Lower leg skin (tissue), 4 donors: ENCODE data around the gene MYRF. TPM values are rescaled to one million over a fixed set of nuclear protein-coding genes. Genes with fewer than 3 reads are reported as not detected.

Source experiments
- DNase-seq, 2 donors: peaks; one replicate each; pipeline ENCODE4 v3.0.0-alpha.2; 2019; ENCODE audit warnings: low spot score in 2 of 2
- H3K4me3 ChIP-seq: fragments of 200-600 bp; sonication (generic); 2 replicates; pipeline ENCODE4 v1.5.1; 2017; ENCODE audit warnings: mild to moderate bottlenecking, low read depth; ENCODE audit not compliant: poor library complexity, severe bottlenecking
- POLR2A ChIP-seq, 2 donors: fragments of 450-650 bp; IDR thresholded peaks; one replicate each; pipeline ENCODE4 v1.6.1; 2016 to 2017; ENCODE audit warnings: antibody characterized with exemption in 2 of 2, mild to moderate bottlenecking in 1 of 2, moderate library complexity in 1 of 2
- WGBS, 2 donors: methylation state at CpG; one replicate each; pipeline ENCODE4 v1.1.5; 2018; 5-methylcytosine and 5-hydroxymethylcytosine counted together
- intact Hi-C: fragments of 100-400 bp; cut with DNase I; formaldehyde crosslinking; loops from one replicate; pipeline ENCODE4 v1.15.0; 2023; ENCODE audit warnings: low total_unique reads
- total RNA-seq, 4 donors: library from RNA; depleted of rRNA; stranded (reverse); fragments of >200 nt; gene quantifications; one replicate each; pipeline ENCODE4 v1.1.0, GENCODE V29; 2016
- TF ChIP-seq, protein P1 (sequence below), 3 donors: fragments of 450-650 bp; IDR thresholded peaks; one replicate each; pipeline ENCODE4 v1.5.1; 2016; ENCODE audit warnings: antibody characterized with exemption in 3 of 3, mild to moderate bottlenecking in 3 of 3, moderate library complexity in 2 of 3

MYRF gene
- total RNA-seq, 4 donors from 2014 or later: 0.23 to 2.6 (median 1.4) TPM; not detected in 1

DNA sequence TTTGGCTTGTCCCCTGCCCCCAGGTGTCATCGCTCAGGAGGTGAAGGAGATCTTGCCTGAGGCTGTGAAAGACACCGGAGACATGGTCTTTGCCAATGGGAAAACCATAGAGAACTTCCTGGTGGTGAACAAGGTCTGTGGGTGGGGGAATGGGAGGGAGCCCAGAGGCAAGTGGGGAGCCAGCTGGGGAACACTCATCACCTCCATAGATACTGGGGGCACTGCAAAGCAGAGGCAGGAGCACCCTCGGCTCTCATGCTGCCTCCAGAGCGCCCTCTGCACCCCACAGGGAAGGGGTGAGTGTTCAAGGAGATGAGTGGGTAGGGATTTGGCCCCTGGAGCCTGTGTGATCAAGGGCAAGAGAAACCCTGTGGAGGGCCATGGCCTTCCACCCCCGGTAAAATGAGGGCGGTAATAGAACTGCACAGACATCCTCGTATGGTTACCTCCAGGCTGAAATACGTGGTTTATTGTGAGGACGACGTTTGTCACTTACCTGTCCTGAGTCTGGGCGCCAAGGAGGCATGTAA is 26.0 kb downstream of the MYRF start:
- intact Hi-C loops: no loop called here
- WGBS, 2 donors: 78 to 89% methylated on average over 9 to 11 of the region's 11 CpGs
- no peak overlapping the region for H3K4me3 ChIP-seq
- no peak for TF ChIP-seq POLR2A (IDR thresholded peaks at IDR 0.05)
- TF ChIP-seq, protein P1, sequence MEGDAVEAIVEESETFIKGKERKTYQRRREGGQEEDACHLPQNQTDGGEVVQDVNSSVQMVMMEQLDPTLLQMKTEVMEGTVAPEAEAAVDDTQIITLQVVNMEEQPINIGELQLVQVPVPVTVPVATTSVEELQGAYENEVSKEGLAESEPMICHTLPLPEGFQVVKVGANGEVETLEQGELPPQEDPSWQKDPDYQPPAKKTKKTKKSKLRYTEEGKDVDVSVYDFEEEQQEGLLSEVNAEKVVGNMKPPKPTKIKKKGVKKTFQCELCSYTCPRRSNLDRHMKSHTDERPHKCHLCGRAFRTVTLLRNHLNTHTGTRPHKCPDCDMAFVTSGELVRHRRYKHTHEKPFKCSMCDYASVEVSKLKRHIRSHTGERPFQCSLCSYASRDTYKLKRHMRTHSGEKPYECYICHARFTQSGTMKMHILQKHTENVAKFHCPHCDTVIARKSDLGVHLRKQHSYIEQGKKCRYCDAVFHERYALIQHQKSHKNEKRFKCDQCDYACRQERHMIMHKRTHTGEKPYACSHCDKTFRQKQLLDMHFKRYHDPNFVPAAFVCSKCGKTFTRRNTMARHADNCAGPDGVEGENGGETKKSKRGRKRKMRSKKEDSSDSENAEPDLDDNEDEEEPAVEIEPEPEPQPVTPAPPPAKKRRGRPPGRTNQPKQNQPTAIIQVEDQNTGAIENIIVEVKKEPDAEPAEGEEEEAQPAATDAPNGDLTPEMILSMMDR (IDR thresholded peaks at IDR 0.05): no peak
- DNase-seq: no peak

DNA sequence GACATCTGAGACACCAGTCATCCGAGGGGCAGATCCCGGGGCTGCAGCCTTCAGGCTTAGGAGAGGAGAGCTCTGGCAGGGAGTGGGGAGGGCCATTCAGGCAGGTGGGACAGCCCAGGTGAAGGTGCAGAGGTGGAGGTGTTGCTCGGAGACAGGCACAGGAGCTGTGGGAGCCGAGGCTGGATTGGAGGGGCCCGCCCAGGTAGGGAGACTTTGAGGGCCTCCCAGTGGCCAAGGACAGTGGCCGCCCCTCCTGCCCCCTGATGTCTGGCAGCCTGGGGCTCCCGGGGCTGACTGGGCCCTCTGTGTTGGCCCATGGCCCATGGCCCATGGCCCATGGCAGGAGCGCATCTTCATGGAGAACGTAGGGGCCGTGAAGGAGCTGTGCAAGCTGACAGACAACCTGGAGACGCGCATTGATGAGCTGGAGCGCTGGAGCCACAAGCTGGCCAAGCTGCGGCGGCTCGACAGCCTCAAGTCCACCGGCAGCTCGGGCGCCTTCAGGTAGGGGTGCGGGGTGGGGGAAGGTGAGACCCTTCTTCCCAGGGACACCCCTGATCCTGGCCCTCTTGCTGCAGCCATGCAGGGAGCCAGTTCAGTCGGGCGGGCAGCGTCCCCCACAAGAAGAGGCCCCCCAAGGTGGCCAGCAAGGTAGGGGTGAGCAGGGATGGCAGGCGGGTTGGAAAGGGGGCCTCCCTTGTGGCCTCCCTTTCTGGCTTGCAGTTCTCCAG is 26.6 kb downstream of the MYRF start:
- intact Hi-C loops: no loop called here
- no peak for DNase-seq
- 88 to 89% methylated on average over 23 of the region's 24 CpGs for WGBS, 2 donors
- TF ChIP-seq POLR2A (IDR thresholded peaks at IDR 0.05): no peak
- TF ChIP-seq, protein P1 (IDR thresholded peaks at IDR 0.05): no peak
- no peak overlapping the region for H3K4me3 ChIP-seq

DNA sequence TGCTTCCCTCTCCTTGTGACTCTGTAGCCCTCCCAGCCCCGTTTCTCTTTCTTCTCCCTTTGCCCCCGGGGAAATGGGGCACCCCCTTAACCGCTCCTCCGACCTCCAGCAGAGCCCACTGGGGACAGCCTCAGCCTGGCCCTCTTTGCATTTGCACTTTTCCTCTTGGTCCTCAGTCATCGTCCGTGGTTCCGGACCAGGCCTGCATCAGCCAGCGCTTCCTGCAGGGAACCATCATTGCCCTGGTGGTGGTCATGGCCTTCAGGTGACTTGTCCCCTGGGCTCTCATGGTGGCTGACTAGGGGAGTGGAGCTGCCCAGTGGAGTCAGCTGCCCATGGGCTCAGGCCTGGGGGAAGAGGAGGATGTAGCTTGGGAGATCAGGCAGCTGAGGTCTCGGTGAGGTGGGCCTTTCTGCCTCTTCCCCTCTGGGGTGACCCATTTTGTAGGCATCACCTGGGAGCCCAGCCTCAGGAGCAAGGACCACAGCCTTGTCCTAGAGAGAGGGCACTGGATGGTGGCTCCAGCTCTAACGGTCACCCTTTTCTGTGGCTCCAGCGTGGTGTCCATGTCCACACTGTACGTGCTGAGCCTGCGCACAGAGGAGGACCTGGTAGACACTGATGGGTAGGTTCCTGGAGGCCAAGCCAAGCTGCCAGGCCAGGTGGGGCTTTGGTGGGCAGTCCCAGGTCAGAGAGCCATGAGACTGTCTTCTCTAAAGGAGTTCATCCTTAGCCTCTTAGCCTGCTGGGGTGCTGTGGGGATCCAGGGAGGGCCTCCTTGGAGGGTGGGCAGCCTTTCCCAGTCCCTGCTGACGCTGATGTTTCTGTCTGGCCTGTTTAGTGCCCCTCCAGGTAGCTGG is 27.5 kb downstream of the MYRF start:
- no peak for DNase-seq
- 82 to 87% methylated on average over 11 to 13 of the region's 14 CpGs for WGBS, 2 donors
- TF ChIP-seq, protein P1 (IDR thresholded peaks at IDR 0.05): no peak
- no peak for TF ChIP-seq POLR2A (IDR thresholded peaks at IDR 0.05)
- H3K4me3 ChIP-seq: no peak overlapping the region
- intact Hi-C loops: no loop called here

DNA sequence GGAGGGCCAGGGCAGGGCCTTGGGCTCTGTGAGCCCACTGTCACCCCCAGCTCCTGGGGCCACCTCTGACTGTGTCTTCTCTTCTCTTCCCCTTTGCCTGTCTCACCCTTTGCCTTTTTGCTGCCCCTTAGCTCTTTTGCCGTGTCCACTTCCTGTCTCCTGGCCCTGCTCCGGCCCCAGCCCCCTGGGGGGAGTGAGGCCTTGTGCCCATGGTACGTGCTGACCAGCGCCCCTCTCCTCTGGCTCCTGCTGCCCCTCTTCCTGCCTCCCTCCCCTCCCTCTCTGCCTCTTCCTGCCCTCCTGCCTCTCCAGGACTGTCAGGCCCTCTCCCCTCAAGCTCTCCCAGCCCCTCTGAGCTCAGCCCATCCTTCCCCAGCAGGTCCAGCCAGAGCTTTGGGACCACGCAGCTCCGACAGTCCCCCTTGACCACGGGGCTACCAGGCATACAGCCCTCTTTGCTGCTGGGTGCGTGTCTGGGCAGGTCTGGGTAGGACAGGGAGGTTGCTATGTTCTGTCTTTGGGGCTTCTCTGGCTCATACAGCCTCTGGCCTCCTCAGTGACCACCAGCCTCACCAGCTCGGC is 28.2 kb downstream of the MYRF start:
- 75% methylated on average over 9 of the region's 9 CpGs for WGBS, 2 donors
- no peak for DNase-seq
- TF ChIP-seq, protein P1 (IDR thresholded peaks at IDR 0.05): no peak
- TF ChIP-seq POLR2A (IDR thresholded peaks at IDR 0.05): no peak
- intact Hi-C loops: no loop called here
- H3K4me3 ChIP-seq: no peak overlapping the region

DNA sequence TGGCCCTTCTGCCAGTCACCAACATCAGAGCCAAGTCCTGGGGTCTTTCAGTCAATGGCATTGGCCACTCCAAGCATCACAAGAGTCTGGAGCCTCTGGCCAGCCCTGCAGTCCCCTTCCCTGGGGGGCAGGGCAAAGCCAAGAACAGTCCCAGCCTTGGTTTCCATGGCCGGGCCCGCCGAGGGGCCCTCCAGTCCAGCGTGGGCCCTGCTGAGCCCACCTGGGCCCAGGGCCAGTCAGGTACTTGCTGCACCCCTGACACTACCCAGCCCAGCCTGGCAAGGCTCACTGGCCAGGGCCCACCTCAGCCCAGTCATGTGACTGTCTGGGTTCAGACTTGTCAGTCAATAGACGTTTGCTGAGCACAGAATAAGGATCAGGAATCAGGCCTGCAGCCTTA is 29.1 kb downstream of the MYRF start:
- WGBS, 2 donors: 44 to 64% methylated on average over 2 to 5 of the region's 5 CpGs
- intact Hi-C loops: no loop called here
- no peak for DNase-seq
- no peak for TF ChIP-seq POLR2A (IDR thresholded peaks at IDR 0.05)
- TF ChIP-seq, protein P1 (IDR thresholded peaks at IDR 0.05): no peak
- no peak overlapping the region for H3K4me3 ChIP-seq
